Esophagus squamous epithelium (tissue), 4 donors: ENCODE measurements around the gene HES2.

ENCODE experiments used
- CTCF ChIP-seq, 6 experiments: fragments of 450-650 bp in 4 of 6; fragments of 200-600 bp in 2 of 6; sonication (generic) in 2 of 6; IDR thresholded peaks; one replicate each; pipeline ENCODE4 v1.5.1; 2016 to 2019; ENCODE audit warnings: antibody characterized with exemption in 6 of 6, mild to moderate bottlenecking in 4 of 6, moderate library complexity in 4 of 6
- POLR2A ChIP-seq, 4 donors: fragments of 450-650 bp; IDR thresholded peaks; one replicate each; pipeline ENCODE4 v1.6.1; 2017; ENCODE audit warnings: antibody characterized with exemption in 4 of 4, mild to moderate bottlenecking in 4 of 4, moderate library complexity in 3 of 4

- no peak for TF ChIP-seq CTCF (IDR thresholded peaks at IDR 0.05)
- no peak for TF ChIP-seq POLR2A (IDR thresholded peaks at IDR 0.05)
These were observed 34.8 kb downstream of the HES2 start for GRCh38 chr1:6384962-6385361.
